Subcutaneous adipose tissue (tissue), 4 donors: ENCODE results near the gene TGFBRAP1. TPM values are rescaled to one million over a fixed set of nuclear protein-coding genes. Genes with fewer than 3 reads are reported as not detected.

Source experiments
- total RNA-seq, 4 donors: library from RNA; depleted of rRNA; stranded (reverse); fragments of >200 nt; gene quantifications; one replicate each; pipeline ENCODE4 v1.1.0, GENCODE V29; 2016
- TF ChIP-seq, protein P1 (sequence below): fragments of 450-650 bp; IDR thresholded peaks from one replicate; pipeline ENCODE4 v1.5.1; 2016; ENCODE audit warnings: low read depth, mild to moderate bottlenecking, control low read depth, antibody characterized with exemption, moderate library complexity

The TGFBRAP1 gene
- total RNA-seq, 4 donors from 2014 or later, result 21.0 to 24.6 (median 22.2) TPM

DNA sequence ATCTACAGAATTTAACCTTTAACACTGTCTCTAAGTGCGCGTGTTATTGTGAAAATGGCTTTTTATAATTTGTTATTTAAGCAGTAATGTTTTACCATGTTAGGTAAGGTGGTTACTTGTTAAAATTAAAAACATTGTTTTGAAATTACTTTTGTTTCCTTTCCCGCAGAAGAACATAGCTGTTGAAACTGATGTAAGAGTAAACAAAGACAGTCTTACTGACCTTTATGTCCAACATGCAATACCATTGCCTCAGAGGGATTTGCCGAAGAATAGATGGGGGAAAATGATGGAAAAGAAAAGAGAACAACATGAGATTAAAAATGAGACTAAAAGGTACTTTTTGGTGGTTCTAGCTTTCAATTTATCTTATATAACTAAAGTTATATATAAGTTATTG, 9.9 kb upstream of the TGFBRAP1 start:
- TF ChIP-seq, protein P1, sequence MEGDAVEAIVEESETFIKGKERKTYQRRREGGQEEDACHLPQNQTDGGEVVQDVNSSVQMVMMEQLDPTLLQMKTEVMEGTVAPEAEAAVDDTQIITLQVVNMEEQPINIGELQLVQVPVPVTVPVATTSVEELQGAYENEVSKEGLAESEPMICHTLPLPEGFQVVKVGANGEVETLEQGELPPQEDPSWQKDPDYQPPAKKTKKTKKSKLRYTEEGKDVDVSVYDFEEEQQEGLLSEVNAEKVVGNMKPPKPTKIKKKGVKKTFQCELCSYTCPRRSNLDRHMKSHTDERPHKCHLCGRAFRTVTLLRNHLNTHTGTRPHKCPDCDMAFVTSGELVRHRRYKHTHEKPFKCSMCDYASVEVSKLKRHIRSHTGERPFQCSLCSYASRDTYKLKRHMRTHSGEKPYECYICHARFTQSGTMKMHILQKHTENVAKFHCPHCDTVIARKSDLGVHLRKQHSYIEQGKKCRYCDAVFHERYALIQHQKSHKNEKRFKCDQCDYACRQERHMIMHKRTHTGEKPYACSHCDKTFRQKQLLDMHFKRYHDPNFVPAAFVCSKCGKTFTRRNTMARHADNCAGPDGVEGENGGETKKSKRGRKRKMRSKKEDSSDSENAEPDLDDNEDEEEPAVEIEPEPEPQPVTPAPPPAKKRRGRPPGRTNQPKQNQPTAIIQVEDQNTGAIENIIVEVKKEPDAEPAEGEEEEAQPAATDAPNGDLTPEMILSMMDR, result no peak

DNA sequence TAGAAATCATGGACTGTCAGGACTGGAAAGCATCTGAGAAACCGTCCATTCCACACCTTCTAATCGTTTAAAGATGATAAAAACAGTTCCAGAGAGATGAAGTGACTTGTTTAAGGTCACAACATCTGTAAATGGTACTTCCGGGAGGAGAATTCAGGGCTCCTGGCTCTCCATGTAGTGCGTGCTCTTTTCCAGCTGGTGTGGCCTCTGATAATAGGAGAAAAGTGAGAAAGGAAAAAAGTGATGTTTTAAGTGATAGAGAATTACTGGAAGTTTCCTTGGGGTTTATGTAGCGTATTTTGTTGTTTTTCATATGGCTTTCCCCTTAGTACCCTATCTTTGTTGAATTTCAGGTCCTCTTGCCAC, 8.5 kb upstream of the TGFBRAP1 start:
- TF ChIP-seq, protein P1, result no peak

DNA sequence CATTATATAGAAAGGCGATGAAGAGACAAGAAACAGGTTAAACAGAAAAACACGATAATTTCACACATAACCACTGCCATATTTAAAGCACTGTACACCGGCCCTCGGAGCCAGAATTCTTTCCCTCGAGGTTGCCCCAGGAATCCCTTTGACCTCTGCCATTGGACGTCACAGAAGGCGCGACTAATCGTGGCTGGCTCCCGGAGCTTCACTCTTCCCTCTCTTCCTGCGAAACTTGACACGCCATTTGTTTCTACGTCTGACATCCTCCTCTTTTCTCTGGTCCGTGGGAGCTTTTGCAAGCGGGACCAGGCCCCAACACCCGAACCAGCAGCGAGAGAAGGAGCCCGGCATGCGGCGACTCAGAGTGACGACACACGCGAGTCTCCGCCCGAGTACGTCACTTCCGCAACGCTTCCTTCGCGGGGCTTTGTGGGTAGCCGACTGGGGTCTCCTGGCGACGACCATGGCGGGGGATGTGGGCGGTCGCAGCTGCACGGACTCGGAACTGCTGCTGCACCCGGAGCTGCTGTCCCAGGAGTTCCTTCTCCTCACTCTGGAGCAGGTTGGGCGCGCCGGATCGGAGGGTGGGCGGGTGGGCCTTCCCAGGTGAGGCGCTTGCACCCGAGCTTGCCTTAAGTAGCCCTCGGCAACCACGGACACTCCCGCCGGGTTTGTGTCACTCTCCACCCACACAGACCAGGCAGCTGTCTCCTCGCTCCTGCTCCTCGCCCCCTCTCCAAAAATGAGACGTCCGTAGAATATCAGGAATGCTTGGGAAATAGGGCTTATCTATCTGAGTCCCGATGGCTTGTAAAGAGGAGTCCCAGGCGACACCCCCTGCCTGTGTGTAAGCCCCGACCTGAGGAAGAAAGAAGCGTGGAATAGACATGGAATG, 7.8 kb upstream of the TGFBRAP1 start, which contains the start of gene C2orf49:
C2orf49 (plus strand) TSS at position 419 of the 898 bp plus-strand sequence; CDS start at position 467, 48 bp downstream.
- TF ChIP-seq, protein P1, result no peak

DNA sequence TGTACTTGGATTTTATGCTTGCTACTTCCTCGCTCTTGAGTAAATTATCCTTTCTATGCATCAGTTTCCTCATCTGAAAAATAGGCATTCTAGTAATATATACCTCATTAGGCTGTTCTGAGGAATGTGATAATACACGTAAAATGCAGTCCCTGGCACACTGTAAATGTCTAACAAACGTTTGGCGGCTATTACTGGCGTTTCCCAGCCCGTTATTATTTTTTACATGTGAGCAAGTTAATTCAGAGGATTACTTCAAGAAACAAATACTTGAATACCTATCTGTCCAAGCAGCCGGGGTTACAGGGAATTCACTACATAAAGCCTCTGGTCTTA, 7.2 kb upstream of the TGFBRAP1 start:
- TF ChIP-seq, protein P1, result no peak

DNA sequence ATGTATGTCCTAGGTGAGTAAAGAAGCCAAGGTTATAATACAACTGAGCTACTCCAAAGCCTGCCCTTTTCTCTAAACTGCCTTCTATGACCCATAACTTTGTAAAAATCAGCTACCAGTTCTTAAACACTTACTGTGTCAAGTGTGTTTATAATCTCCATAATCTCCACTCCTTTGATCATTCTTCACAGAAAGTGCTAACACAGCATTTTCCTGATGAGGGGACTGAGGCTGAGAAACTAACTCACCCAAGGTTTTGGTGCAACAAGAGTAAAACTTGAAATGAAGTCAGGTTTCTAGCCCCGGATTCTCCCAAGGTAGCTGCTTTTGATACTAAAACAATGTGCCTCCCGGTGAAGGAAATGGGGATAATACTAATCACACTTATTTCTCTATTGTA, 5.9 kb upstream of the TGFBRAP1 start:
- TF ChIP-seq, protein P1, result no peak

DNA sequence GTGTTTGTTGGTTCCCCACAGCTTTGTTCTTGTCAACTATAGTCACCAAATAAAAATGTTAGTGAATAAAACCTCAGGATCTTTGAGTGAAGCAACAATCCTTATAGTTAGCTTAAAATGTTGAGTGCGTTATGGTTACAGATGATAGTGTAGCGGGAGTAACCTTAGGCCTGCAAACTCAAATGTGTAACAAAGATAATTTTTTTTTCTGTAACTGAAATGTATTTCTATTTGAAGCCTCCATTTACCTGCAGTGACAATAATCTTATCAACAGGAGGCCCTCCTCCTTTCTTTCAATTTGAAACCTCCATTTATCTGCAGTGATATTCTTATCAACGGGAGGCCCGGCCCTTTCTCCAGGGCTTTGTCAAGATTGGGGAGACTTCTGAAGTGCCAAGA, 4.7 kb upstream of the TGFBRAP1 start:
- TF ChIP-seq, protein P1, result no peak

DNA sequence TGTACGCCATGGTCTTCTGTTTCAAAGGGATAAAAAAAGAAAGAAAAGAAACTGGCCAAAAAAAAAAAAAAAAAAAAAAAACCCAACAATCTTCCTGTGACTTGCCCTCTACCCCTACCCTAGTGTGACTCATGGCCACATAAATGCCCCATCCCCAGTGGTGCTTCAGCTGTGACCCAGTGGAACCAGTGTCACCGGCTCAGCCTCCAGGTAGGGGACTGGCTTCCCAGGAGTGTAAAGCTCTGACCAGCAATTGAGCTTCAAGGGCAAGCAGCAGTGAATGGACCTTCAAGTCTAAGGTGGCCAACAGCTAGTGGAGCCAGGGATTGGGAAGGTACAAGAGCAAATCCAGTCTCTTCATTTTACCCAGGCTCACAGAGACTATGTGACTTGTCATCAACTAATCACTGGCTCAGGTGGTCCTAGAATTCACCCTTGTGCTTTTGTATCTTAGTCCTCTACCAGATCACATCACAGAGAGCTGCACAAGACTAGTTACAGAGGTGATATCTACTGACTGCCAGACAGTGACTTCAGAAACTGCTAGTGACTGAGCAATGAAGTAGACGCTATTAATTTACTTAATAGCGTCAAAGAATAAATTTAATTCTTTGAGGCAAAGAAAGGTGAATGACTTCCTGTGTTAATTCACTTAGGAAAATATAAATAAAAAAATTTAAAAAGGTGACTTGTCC, 1.3 kb upstream of the TGFBRAP1 start:
- TF ChIP-seq, protein P1, result no peak
